NB4 (cell line): ENCODE data around the gene LACRT.
"Not testable (repeated sequence)": the region's sequence is repeated elsewhere in the genome, so short reads cannot be mapped to it uniquely, and the experiment has no call there.

Source experiments
- TF ChIP-seq, protein P1 (sequence below): IDR thresholded peaks from one replicate; pipeline ENCODE4 v1.5.1; 2012; ENCODE audit warnings: low read depth, low read length
- TF ChIP-seq, protein P2 (sequence below): IDR thresholded peaks from 2 replicates; pipeline ENCODE4 v1.6.1; 2011; ENCODE audit warnings: low read depth, low read length

DNA sequence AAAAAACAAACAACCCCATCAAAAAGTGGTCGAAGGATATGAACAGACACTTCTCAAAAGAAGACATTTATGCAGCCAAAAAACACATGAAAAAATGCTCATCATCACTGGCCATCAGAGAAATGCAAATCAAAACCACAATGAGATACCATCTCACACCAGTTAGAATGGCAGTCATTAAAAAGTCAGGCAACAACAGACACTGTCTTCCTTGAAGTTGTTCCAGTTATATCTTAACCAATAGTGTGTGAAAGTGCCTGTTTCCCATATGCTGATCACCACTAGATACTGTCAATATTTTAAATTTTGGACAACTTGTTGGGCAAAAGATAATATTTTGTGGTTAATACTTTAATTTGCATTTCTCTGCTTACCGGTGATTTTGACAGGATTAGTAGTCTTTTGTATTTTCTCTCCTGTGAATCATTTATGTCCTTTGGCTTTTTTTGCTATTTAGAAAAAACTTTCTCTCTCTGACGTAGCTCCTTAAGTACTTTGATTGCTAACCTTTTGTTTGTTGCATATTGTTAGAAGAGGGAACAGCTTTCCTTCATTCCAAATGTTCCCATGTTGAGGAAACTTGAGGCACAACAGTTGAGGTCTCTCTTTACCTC, 30.4 kb upstream of the LACRT start:
- TF ChIP-seq, protein P1, sequence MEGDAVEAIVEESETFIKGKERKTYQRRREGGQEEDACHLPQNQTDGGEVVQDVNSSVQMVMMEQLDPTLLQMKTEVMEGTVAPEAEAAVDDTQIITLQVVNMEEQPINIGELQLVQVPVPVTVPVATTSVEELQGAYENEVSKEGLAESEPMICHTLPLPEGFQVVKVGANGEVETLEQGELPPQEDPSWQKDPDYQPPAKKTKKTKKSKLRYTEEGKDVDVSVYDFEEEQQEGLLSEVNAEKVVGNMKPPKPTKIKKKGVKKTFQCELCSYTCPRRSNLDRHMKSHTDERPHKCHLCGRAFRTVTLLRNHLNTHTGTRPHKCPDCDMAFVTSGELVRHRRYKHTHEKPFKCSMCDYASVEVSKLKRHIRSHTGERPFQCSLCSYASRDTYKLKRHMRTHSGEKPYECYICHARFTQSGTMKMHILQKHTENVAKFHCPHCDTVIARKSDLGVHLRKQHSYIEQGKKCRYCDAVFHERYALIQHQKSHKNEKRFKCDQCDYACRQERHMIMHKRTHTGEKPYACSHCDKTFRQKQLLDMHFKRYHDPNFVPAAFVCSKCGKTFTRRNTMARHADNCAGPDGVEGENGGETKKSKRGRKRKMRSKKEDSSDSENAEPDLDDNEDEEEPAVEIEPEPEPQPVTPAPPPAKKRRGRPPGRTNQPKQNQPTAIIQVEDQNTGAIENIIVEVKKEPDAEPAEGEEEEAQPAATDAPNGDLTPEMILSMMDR = not testable (repeated sequence)
- TF ChIP-seq, protein P2, sequence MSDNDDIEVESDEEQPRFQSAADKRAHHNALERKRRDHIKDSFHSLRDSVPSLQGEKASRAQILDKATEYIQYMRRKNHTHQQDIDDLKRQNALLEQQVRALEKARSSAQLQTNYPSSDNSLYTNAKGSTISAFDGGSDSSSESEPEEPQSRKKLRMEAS = not testable (repeated sequence)
